ENCODE data around the gene TRIM25. TPM values are rescaled to one million over a fixed set of nuclear protein-coding genes. Genes with fewer than 3 reads are reported as not detected.

Gene TRIM25
- total RNA-seq, 2 donors from 2014 or later, result 7.5 to 17.6 TPM

DNA sequence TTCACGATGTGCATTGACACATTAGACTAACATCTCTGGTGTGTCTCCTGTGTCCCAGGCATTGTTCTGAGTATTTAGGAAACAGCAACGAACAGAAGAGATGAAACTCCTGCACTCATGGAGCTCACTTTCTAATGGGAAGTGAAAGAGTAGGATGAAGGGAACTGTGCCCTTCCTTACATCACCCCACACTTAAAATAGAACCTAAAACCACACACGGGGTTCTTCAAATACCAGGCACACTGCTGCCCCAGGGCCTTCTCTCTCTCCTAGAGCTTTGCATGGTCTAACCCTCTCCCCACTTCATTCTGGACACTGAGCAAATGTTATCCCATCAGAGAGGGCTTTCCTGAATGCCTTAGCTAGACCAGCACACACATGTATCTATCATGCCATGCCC is 33.7 kb downstream of the TRIM25 start:
- Histone ChIP-seq H3K36me3 (no peaks in the 10 kb centered on the region), H3K27ac (no peak overlapping the region), H3K4me3 (no peak overlapping the region), H3K27me3 (no peaks in the 10 kb centered on the region), H3K4me1 (no peaks in the 10 kb centered on the region), H3K9me3 (no peaks in the 10 kb centered on the region)
- no peak for DNase-seq (ENCODE audit: low spot score)
- TF ChIP-seq, protein P1, sequence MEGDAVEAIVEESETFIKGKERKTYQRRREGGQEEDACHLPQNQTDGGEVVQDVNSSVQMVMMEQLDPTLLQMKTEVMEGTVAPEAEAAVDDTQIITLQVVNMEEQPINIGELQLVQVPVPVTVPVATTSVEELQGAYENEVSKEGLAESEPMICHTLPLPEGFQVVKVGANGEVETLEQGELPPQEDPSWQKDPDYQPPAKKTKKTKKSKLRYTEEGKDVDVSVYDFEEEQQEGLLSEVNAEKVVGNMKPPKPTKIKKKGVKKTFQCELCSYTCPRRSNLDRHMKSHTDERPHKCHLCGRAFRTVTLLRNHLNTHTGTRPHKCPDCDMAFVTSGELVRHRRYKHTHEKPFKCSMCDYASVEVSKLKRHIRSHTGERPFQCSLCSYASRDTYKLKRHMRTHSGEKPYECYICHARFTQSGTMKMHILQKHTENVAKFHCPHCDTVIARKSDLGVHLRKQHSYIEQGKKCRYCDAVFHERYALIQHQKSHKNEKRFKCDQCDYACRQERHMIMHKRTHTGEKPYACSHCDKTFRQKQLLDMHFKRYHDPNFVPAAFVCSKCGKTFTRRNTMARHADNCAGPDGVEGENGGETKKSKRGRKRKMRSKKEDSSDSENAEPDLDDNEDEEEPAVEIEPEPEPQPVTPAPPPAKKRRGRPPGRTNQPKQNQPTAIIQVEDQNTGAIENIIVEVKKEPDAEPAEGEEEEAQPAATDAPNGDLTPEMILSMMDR (IDR thresholded peaks at IDR 0.05), result no peak

DNA sequence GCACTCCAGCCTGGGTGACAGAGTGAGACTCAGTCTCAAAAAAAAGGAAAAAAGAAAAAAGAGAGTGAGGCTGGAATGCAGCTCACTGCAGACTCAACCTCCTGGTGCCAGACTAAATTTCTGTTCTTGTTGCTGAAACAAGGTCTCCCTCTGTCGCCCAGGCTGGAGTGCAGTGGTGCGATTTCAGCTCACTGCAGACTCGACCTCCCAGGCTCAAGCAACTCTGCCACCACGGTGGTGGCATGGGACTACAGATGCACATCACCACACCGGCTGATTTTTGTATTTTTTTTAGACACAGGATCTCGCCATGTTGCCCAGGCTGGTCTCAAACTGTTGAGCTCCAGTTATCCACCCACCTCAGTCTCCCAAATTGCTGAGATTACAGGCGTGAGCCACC is 34.6 kb downstream of the TRIM25 start:
- H3K4me1 ChIP-seq, result no peaks in the 10 kb centered on the region
- no peaks in the 10 kb centered on the region for H3K9me3 ChIP-seq
- no peak overlapping the region for H3K27ac ChIP-seq
- no peaks in the 10 kb centered on the region for H3K27me3 ChIP-seq
- TF ChIP-seq, protein P1 (IDR thresholded peaks at IDR 0.05), result no peak
- DNase-seq (ENCODE audit: low spot score), result no peak
- H3K36me3 ChIP-seq, result no peaks in the 10 kb centered on the region
- H3K4me3 ChIP-seq, result no peak overlapping the region

DNA sequence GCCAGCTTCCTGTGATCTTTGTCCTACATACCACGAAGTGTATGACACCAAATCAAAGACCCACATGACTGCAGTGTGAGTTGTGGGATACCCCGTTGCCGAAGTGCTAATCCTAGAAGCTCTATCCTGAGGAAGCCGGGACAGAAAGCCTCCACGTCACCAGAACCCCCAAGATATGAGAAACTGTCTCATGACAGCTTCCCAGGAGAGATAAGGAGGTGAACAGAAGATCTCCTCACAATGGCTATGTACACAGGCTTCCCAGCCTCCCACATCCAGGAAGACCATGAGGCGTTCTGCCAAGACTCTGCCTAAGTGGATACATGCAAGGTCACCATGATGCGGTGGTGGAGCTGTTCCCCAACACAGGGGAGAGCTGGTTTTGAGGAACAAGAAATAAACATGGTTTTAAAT is 37.1 kb downstream of the TRIM25 start:
- DNase-seq (ENCODE audit: low spot score), result no peak
- H3K27ac ChIP-seq, result no peak overlapping the region
- TF ChIP-seq, protein P1 (IDR thresholded peaks at IDR 0.05), result no peak

DNA sequence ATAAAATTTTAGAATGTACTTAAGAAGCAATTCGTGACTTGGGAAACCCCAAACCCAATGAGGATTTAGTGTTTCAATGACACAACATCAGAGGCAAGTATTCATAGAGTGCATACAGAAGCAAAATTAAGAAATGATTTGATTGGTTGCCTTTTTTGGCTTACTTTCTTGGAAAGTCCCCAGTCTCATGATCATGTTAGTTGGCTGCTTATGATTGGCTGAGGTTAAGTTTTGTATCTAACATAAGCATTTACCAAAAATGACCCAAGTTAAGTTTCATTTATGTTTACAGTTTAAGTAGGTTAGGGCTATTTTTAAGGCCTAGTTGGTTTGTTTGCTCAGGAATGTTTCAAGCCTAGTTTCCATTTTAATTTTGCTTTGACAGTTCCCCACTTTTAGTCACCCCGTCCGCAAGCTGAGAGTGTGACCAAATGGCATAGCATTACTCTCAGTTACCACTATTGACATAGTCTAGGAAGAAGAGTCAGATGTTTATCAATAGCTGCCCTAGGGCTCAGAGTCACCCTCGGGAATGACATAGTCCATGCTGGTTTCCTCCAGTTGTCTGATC is 43.7 kb downstream of the TRIM25 start:
- no peak overlapping the region for H3K27ac ChIP-seq
- no peaks in the 10 kb centered on the region for H3K9me3 ChIP-seq
- no peak for DNase-seq (ENCODE audit: low spot score)
- H3K4me3 ChIP-seq, result no peak overlapping the region
- TF ChIP-seq, protein P1 (IDR thresholded peaks at IDR 0.05), result no peak
- no peaks in the 10 kb centered on the region for H3K36me3 ChIP-seq
- H3K4me1 ChIP-seq, result no peaks in the 10 kb centered on the region
- H3K27me3 ChIP-seq, result no peaks in the 10 kb centered on the region

More for the DNA sequence above, 37.1 kb downstream of the TRIM25 start:
- no peaks in the 10 kb centered on the region for H3K4me1 ChIP-seq
- no peaks in the 10 kb centered on the region for H3K27me3 ChIP-seq
- H3K36me3 ChIP-seq, result no peaks in the 10 kb centered on the region
- H3K4me3 ChIP-seq, result no peak overlapping the region
- no peaks in the 10 kb centered on the region for H3K9me3 ChIP-seq

DNA sequence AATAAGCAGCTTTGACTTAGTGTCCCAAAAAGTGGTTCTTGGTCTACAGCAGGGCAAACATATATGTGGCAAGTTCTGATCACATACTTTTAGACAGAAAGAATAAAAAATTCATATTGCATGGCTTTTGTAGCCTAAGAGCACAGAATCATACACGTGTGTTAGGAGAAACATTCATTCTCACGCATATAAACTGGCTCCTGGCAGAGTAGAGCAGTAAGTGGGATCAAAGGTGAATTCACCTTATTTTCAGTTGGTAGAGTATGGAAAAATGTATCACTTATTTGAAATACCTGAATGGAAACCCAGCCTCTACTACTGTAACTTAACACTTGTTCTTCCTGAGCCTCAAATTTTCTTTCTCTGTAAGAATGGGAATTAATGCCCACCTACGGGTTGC is 45.1 kb downstream of the TRIM25 start:
- no peaks in the 10 kb centered on the region for H3K36me3 ChIP-seq
- no peak overlapping the region for H3K27ac ChIP-seq
- DNase-seq (ENCODE audit: low spot score), result no peak
- TF ChIP-seq, protein P1 (IDR thresholded peaks at IDR 0.05), result no peak
- no peaks in the 10 kb centered on the region for H3K4me1 ChIP-seq
- H3K27me3 ChIP-seq, result no peaks in the 10 kb centered on the region
- no peaks in the 10 kb centered on the region for H3K9me3 ChIP-seq
- H3K4me3 ChIP-seq, result no peak overlapping the region

DNA sequence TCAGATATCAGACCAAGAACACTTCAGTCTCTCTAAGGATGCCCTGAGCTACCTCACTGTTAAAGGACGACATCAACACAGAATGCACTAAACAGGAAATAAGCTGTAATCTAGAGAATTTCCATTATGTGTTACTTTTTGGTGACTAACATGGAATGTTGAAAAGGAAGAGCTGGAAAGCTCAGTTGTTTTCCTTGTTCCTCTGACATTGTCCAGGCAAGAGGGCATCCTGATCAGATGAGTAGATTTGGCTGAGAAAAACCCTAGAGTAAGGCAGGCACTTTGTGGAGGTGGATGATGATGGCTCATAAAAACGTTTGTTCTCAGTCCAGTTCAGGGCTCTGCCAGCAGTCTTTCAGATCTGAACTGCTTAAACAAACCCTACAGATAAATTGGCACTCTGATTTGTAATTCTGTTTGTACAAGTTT is 45.9 kb downstream of the TRIM25 start:
- Histone ChIP-seq H3K27ac (no peak overlapping the region), H3K27me3 (no peaks in the 10 kb centered on the region), H3K4me3 (no peak overlapping the region), H3K9me3 (no peaks in the 10 kb centered on the region), H3K36me3 (peaks cover 6% of the 10 kb centered on the region), H3K4me1 (no peaks in the 10 kb centered on the region)
- TF ChIP-seq, protein P1 (IDR thresholded peaks at IDR 0.05), result no peak
- no peak for DNase-seq (ENCODE audit: low spot score)

All from right atrium auricular region (tissue), 2 donors.